Heart left ventricle (tissue), 13 donors: ENCODE measurements around the gene C19orf38.

Source experiments
- CTCF ChIP-seq, 12 donors: fragments of 200-600 bp; sonication (generic) in 4 of 12; IDR thresholded peaks; one replicate each; pipeline versions ENCODE4 v1.5.0 to v1.8.0; 2018 to 2022; ENCODE audit warnings: antibody characterized with exemption in 12 of 12, mild to moderate bottlenecking in 5 of 12
- POLR2A ChIP-seq, 2 donors: fragments of 450-650 bp; IDR thresholded peaks; one replicate each; pipeline ENCODE4 v1.6.1; 2017; ENCODE audit warnings: antibody characterized with exemption in 2 of 2, mild to moderate bottlenecking in 2 of 2, moderate library complexity in 2 of 2
- donor health status: ischemic (EF 13 %, LVEDD 7.1; RV severe dilation, severe dysfunction).
- donor health status: DM: no; HTN: yes; CAD: no.
- donor health status: DM: no; HTN: no; CAD: no.
- donor health status: ischemic (EF 25% LVEDD 6.9; RV normal size, moderate dysfunction).
- donor health status: ischemic (EF 25% LVEDD 5.7; RV mildly dilated, moderate dysfunction).
- donor health status: ischemic (EF 35%, LVEDD 5.7; RV mildly dilated, moderate dysfunction).
- donor health status: nonischemic (EF 11% LVEDD 7.7; RV severe dilation, severe dysfunction).
- donor health status: DM: yes; HTN: yes; CAD: no.
- donor health status: PGD.
- donor health status: ischemic (EF 29% LVEDD 5.4; RV normal size, mild dysfunction).
- donor health status: nonischemic (EF 23%, LVEDD 6.1; RV moderate dilation, normal function).

GRCh38 chr19:10826846-10827245, 21.4 kb upstream of the C19orf38 start:
- TF ChIP-seq CTCF (IDR thresholded peaks at IDR 0.05) (no peak), POLR2A (IDR thresholded peaks at IDR 0.05) (no peak)
